ENCODE results near the gene STK11. TPM values are rescaled to one million over a fixed set of nuclear protein-coding genes. Genes with fewer than 3 reads are reported as not detected.

The STK11 gene
- total RNA-seq, 4 donors from 2014 or later = 91.5 to 194 (median 149) TPM

DNA sequence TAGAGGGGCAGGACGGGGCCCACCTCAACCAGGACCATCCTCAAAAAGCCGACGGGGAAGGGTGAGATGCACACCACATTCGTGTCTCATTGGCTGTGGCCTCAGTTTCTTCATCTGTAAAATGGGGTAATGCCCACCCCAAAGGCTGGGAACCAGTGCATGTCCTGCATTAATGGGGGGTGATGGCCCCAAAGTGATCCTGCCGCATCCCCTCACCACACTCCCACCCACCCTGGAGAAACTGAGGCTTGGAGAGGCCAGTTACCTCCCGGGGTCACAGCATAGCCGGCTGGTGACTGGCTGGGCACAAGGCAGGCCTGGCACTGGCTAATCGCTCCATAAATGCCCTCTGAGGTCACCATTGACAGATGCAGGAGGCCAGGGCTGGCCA, 42.2 kb downstream of the STK11 start:
- DNase-seq (no peak), ATAC-seq (no peak)
- Histone ChIP-seq H3K27ac (peak overlapping the region; percentile 93 to 100 (median 97)), H3K36me3 (peaks cover 0 to 7% of the 10 kb centered on the region in 2 donors), H3K4me3 (peak overlapping the region; percentile 57 to 89 (median 78)), H3K27me3 (no peaks in the 10 kb centered on the region), H3K9me3 (no peaks in the 10 kb centered on the region), H3K4me1 (peaks cover 55 to 68% of the 10 kb centered on the region in 2 donors)
- intact Hi-C loops (cut with DNase I; ENCODE audit: low total_unique reads) = loop anchor here (5.0 to 10.0 kb wide), 2 partner anchors 815 to 917 kb away; partner anchors contain the start of gene DOT1L
- TF ChIP-seq POLR2A (IDR thresholded peaks at IDR 0.05) = peak; percentile 25 to 41
- no peak for TF ChIP-seq CTCF (IDR thresholded peaks at IDR 0.05 in 4 of 5, conservative IDR thresholded peaks at IDR 0.05 in 1 of 5)
- in situ Hi-C loops (cut with MboI; ENCODE audit: low sequenced_read_pairs in 4 of 4) = no loop called here

DNA sequence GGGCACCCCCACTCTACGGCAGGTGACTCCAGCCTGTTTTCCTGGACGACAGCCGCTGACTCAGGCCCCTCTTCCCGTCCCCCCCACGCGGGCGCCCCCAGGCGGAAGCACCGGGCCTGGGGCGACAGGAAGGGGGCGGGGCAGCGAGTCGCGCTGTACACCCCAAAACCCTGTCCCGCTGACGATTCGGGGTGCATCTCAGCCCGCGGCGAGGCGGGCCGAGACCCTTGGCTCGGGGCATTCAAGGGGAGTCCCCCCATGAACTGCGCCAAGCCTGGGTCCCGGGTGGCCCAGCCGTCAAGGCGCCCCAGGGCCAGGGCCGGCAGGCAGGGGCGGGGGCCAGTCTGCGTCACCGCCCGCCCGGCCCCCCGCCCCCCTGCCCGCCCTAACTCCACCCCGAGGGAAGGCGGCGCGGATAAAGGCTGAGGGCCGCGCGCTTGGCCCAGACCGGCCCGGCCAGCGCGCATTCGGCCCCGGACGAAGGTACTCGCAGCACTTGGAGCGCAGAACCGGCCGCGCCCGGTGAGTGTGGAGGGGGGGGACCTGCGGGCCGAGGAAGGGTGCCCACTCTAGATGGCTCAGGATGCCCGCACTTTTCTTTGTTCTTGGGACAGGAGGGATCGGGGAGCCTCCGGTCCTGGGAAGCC, 42.7 kb downstream of the STK11 start, which contains the start of gene MIDN:
MIDN (plus strand) TSS at position 445 of the 647 bp plus-strand sequence. CDS start 1,714 bp downstream, outside the sequence.
- in situ Hi-C loops (cut with MboI; ENCODE audit: low sequenced_read_pairs in 4 of 4) = no loop called here
- Histone ChIP-seq H3K27ac (peak within 1 kb of the TSS; percentile 93 to 100 (median 97)), H3K36me3 (peaks cover 0 to 7% of the 10 kb centered on the region in 2 donors), H3K9me3 (no peaks in the 10 kb centered on the region), H3K4me3 (peak within 1 kb of the TSS; percentile 57 to 89 (median 78)), H3K4me1 (peaks cover 50 to 68% of the 10 kb centered on the region in 2 donors), H3K27me3 (no peaks in the 10 kb centered on the region)
- peak; percentile 90 to 96 for DNase-seq
- intact Hi-C loops (cut with DNase I; ENCODE audit: low total_unique reads) = loop anchor here (5.0 to 10.0 kb wide), 2 partner anchors 814 to 917 kb away; partner anchors contain the start of gene DOT1L
- peak; percentile 12 to 24 for ATAC-seq
- TF ChIP-seq POLR2A (IDR thresholded peaks at IDR 0.05) = peak; percentile 92 to 94
- TF ChIP-seq CTCF (IDR thresholded peaks at IDR 0.05 in 4 of 5, conservative IDR thresholded peaks at IDR 0.05 in 1 of 5) = peak; percentile 26 to 61 (median 53)

- Histone ChIP-seq H3K9me3 (no peaks in the 10 kb centered on the region), H3K36me3 (peaks cover 0 to 13% of the 10 kb centered on the region in 2 donors), H3K27ac (peak overlapping the region; percentile 93 to 100 (median 97)), H3K27me3 (no peaks in the 10 kb centered on the region), H3K4me1 (peaks cover 50 to 67% of the 10 kb centered on the region in 2 donors), H3K4me3 (peak overlapping the region; percentile 57 to 89 (median 78))
- peak; percentile 65 to 82 for DNase-seq
- in situ Hi-C loops (cut with MboI; ENCODE audit: low sequenced_read_pairs in 4 of 4) (no loop called here), intact Hi-C loops (cut with DNase I; ENCODE audit: low total_unique reads) (loop anchor here (1.0 to 10.0 kb wide), 3 partner anchors 12 to 916 kb away; partner anchors contain the start of gene DOT1L)
- peak; percentile 9 to 17 for ATAC-seq
- TF ChIP-seq POLR2A (IDR thresholded peaks at IDR 0.05) = no peak
- TF ChIP-seq CTCF (IDR thresholded peaks at IDR 0.05 in 4 of 5, conservative IDR thresholded peaks at IDR 0.05 in 1 of 5) = peak; percentile 59 to 98 (median 98)
These were observed 43.3 kb downstream of the STK11 start for GRCh38 chr19:1248786-1249297.

GRCh38 chr19:1249298-1249989, 43.9 kb downstream of the STK11 start:
- TF ChIP-seq POLR2A (IDR thresholded peaks at IDR 0.05) = peak; percentile 94 to 100
- no peak for TF ChIP-seq CTCF (IDR thresholded peaks at IDR 0.05 in 4 of 5, conservative IDR thresholded peaks at IDR 0.05 in 1 of 5)
- peaks cover 0 to 17% of the 10 kb centered on the region in 2 donors for H3K36me3 ChIP-seq
- intact Hi-C loops (cut with DNase I; ENCODE audit: low total_unique reads) (loop anchor here (1.0 to 10.0 kb wide), 3 partner anchors 12 to 915 kb away; partner anchors contain the start of gene DOT1L), in situ Hi-C loops (cut with MboI; ENCODE audit: low sequenced_read_pairs in 4 of 4) (no loop called here)
- DNase-seq (peak; percentile 87 to 94), ATAC-seq (peak; percentile 12)
- peak overlapping the region; percentile 69 to 89 (median 85) for H3K4me3 ChIP-seq
- H3K27me3 ChIP-seq = no peaks in the 10 kb centered on the region
- peaks cover 51 to 67% of the 10 kb centered on the region in 2 donors for H3K4me1 ChIP-seq
- H3K9me3 ChIP-seq = no peaks in the 10 kb centered on the region
- H3K27ac ChIP-seq = peak overlapping the region; percentile 95 to 100 (median 98)

Data from gastrocnemius medialis (tissue), 4 donors.